ENCODE measurements around the gene DDX55. TPM values are rescaled to one million over a fixed set of nuclear protein-coding genes. Genes with fewer than 3 reads are reported as not detected.
A peak's percentile ranks its signal among the peaks of the same experiment; 100 is the strongest.
"Not testable (repeated sequence)": the region's sequence is repeated elsewhere in the genome, so short reads cannot be mapped to it uniquely, and the experiment has no call there.

DDX55 gene
- total and polyA plus RNA-seq, 4 donors = 19.5 to 35.2 (median 28.6) TPM

DNA sequence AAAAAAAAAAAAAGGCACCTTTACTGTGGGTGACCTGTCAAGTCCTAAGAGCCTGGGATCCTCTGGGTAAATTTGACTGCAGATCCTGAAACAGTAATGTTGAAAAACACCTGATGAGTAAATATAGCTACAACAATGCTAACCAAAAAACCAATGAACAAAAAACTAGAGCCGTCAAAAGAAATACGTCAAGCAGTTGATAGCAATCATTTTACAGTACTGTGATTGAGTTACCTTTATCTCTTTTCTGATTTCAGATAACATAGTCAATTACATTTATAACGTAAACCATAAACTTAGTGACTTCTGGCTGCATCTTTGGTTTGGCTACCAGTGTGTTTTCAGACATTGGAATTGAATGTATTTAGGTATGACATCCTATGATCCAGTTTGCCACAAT is 23.7 kb upstream of the DDX55 start:
- Histone ChIP-seq H3K27ac (ENCODE audit: low read depth, low read length) (no peak overlapping the region), H3K27me3 (ENCODE audit: control insufficient read depth, insufficient read depth, low read length) (no peaks in the 10 kb centered on the region), H3K9me3 (ENCODE audit: control insufficient read depth, insufficient read depth, low read length) (no peaks in the 10 kb centered on the region), H3K4me3 (ENCODE audit: low read depth, low read length) (no peak overlapping the region), H3K4me1 (ENCODE audit: control insufficient read depth, insufficient read depth, low read length) (peaks cover 7% of the 10 kb centered on the region), H3K36me3 (ENCODE audit: control insufficient read depth, insufficient read depth, low read length) (peaks cover 2% of the 10 kb centered on the region)
- no peak for DNase-seq (ENCODE audit: low read depth in 4 of 6, low spot score in 6 of 6)
- no CpG with 5 or more reads among the region's 3 CpGs for WGBS (ENCODE audit: insufficient coverage)

DNA sequence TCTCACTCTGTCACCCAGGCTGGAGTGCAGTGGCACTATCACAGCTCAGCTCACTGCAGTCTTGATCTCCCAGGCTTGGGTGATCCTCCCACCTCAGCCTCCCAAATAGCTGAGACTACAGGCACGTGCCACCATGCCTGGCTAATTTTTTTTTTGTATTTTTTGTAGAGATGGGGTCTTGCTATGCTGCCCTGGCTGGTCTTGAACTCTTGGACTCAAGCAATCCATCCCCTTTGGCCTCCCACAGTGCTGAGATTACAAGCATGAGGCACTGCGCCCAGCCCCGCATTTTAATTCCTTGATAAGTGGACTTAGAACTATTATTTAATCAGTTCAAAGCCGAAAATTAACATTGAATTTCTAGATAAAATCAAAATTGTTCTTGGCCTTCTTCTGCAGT is 23.1 kb upstream of the DDX55 start:
- not testable (repeated sequence) for H3K27me3 ChIP-seq (ENCODE audit: control insufficient read depth, insufficient read depth, low read length); H3K27ac ChIP-seq (ENCODE audit: low read depth, low read length); H3K4me3 ChIP-seq (ENCODE audit: low read depth, low read length); DNase-seq (ENCODE audit: low read depth in 4 of 6, low spot score in 6 of 6); H3K36me3 ChIP-seq (ENCODE audit: control insufficient read depth, insufficient read depth, low read length); H3K9me3 ChIP-seq (ENCODE audit: control insufficient read depth, insufficient read depth, low read length)
- WGBS (ENCODE audit: insufficient coverage) = no CpG with 5 or more reads among the region's 4 CpGs
- H3K4me1 ChIP-seq (ENCODE audit: control insufficient read depth, insufficient read depth, low read length) = peaks cover 10% of the 10 kb centered on the region

DNA sequence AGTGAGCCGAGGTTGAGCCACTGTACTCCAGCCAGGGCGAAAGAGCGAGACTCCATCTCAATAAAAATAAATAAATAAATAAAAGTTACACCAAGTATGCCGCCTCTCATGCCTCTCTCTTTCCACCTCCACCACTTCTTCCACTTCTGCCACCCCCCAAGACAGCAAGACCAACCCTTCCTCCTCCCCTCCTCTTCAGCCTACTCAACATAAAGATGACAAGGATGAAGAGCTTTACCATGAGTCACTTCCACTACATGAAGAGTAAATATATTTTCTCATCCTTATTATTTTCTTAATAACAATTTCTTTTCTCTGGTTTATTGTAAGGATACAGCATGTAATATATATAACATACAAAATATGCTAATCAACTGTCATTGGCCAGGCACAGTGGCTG is 21.1 kb upstream of the DDX55 start:
- Histone ChIP-seq H3K4me1 (ENCODE audit: control insufficient read depth, insufficient read depth, low read length) (peaks cover 13% of the 10 kb centered on the region), H3K4me3 (ENCODE audit: low read depth, low read length) (no peak overlapping the region), H3K9me3 (ENCODE audit: control insufficient read depth, insufficient read depth, low read length) (no peaks in the 10 kb centered on the region), H3K36me3 (ENCODE audit: control insufficient read depth, insufficient read depth, low read length) (peaks cover 2% of the 10 kb centered on the region), H3K27ac (ENCODE audit: low read depth, low read length) (no peak overlapping the region), H3K27me3 (ENCODE audit: control insufficient read depth, insufficient read depth, low read length) (no peaks in the 10 kb centered on the region)
- DNase-seq (ENCODE audit: low read depth in 4 of 6, low spot score in 6 of 6) = no peak
- no CpG with 5 or more reads among the region's 4 CpGs for WGBS (ENCODE audit: insufficient coverage)

DNA sequence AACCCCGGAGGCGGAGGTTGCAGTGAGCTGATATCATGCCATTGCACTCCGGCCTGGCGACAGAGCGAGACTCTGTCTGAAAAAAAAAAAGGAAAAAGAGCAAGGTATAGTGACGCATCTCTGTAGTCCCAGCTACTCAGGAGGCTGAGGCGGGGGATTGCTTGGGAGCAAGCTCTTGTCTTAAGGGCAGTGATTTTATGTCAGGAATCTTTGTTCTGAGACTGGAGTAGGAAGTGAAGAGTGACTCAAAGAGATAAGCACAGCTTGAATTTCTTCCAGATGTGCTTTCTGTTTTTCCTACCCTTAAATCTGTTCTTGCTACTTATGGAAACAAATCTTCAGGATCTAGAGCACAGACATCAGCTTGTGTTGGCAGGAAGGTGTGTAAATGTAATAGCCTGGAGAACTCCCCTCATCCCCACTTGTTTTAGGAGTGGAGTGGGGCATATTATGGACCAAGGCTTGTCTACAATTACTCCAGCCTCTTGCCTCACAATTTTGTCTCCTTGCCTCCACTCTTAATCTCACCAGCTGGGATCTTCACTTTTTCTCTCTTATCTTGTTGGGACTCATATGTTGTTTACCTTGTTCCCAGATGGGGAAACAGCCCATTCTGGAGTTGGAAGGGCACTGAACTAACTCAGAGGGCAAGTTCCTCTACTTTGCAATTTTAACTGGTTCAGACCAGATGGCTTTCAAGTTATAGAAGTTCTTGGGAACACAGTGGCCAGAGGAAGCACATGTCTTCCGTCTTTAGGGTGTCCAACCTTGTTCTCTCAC is 10.0 kb upstream of the DDX55 start:
- Histone ChIP-seq H3K4me1 (ENCODE audit: control insufficient read depth, insufficient read depth, low read length) (no peaks in the 10 kb centered on the region), H3K36me3 (ENCODE audit: control insufficient read depth, insufficient read depth, low read length) (peaks cover 47% of the 10 kb centered on the region), H3K27me3 (ENCODE audit: control insufficient read depth, insufficient read depth, low read length) (no peaks in the 10 kb centered on the region), H3K4me3 (ENCODE audit: low read depth, low read length) (no peak overlapping the region), H3K9me3 (ENCODE audit: control insufficient read depth, insufficient read depth, low read length) (no peaks in the 10 kb centered on the region), H3K27ac (ENCODE audit: low read depth, low read length) (no peak overlapping the region)
- no peak for DNase-seq (ENCODE audit: low read depth in 4 of 6, low spot score in 6 of 6)
- 95% methylated on average over 7 of the region's 8 CpGs for WGBS (ENCODE audit: insufficient coverage)

DNA sequence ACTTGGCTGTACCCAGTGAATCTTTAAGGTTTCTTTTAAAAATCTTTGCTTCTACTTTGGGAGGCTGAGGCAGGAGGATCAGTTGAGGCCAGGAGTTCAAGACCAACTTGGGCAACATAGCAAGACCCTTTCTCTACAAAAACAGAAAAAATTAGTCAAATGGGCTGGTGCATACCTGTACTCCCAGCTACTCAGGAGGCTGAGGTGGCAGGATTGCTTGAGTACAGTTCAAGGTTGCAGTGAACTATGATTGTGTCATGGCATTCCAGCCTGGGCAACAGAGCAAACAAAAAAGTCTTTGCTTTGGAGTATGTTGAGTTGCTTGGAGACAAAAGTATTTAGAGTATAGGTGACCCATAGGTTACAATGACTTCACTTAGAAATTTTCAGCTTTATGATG is 6.2 kb upstream of the DDX55 start:
- Histone ChIP-seq H3K4me3 (ENCODE audit: low read depth, low read length) (no peak overlapping the region), H3K27ac (ENCODE audit: low read depth, low read length) (no peak overlapping the region), H3K27me3 (ENCODE audit: control insufficient read depth, insufficient read depth, low read length) (no peaks in the 10 kb centered on the region), H3K4me1 (ENCODE audit: control insufficient read depth, insufficient read depth, low read length) (no peaks in the 10 kb centered on the region), H3K36me3 (ENCODE audit: control insufficient read depth, insufficient read depth, low read length) (peaks cover 35% of the 10 kb centered on the region), H3K9me3 (ENCODE audit: control insufficient read depth, insufficient read depth, low read length) (no peaks in the 10 kb centered on the region)
- no peak for DNase-seq (ENCODE audit: low read depth in 4 of 6, low spot score in 6 of 6)

DNA sequence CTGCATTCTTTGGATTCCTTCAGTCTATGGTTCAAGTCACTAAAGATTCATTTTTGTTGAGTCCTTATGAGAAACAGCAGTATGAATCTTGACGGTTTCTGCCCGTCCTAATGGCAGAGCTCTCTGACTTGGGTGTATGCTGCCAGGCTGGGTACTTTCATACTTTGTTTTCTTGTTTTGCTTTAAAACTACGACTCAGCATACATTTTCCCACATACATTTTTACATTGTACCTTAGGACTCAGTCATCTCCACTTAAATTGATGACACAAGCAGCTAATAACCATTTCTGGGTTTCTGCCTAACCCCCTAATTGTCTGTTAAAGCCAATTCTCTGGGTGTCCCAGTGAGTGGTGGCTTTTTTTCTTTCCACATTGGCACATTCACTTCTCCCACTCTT is 4.8 kb upstream of the DDX55 start:
- no peak overlapping the region for H3K4me3 ChIP-seq (ENCODE audit: low read depth, low read length)
- no peaks in the 10 kb centered on the region for H3K27me3 ChIP-seq (ENCODE audit: control insufficient read depth, insufficient read depth, low read length)
- WGBS (ENCODE audit: insufficient coverage) = 100% methylated on average over 2 of the region's 3 CpGs
- H3K4me1 ChIP-seq (ENCODE audit: control insufficient read depth, insufficient read depth, low read length) = peaks cover 8% of the 10 kb centered on the region
- no peak overlapping the region for H3K27ac ChIP-seq (ENCODE audit: low read depth, low read length)
- H3K9me3 ChIP-seq (ENCODE audit: control insufficient read depth, insufficient read depth, low read length) = no peaks in the 10 kb centered on the region
- no peak for DNase-seq (ENCODE audit: low read depth in 4 of 6, low spot score in 6 of 6)
- peaks cover 26% of the 10 kb centered on the region for H3K36me3 ChIP-seq (ENCODE audit: control insufficient read depth, insufficient read depth, low read length)

DNA sequence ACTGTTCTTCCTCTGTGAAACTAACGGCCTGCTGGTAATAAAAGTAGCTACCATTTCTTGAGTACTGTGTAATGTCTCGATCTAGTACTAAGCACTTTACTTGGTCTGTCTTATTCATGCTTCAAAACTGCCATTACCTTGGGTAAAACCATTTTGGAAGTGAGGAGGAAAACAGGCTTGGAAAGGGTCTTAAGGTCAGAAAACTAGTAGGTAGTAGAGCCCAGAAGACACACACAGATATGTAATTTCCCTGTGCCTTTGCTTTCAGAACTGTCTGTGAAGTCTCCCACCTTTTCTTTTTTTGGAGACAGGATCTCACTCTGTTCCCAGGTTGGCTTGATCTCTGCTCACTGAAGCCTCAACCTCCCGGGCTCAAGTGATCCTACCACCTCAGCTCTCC is 3.4 kb upstream of the DDX55 start:
- no peaks in the 10 kb centered on the region for H3K9me3 ChIP-seq (ENCODE audit: control insufficient read depth, insufficient read depth, low read length)
- peaks cover 17% of the 10 kb centered on the region for H3K36me3 ChIP-seq (ENCODE audit: control insufficient read depth, insufficient read depth, low read length)
- no peak overlapping the region for H3K27ac ChIP-seq (ENCODE audit: low read depth, low read length)
- H3K4me1 ChIP-seq (ENCODE audit: control insufficient read depth, insufficient read depth, low read length) = peaks cover 17% of the 10 kb centered on the region
- no peaks in the 10 kb centered on the region for H3K27me3 ChIP-seq (ENCODE audit: control insufficient read depth, insufficient read depth, low read length)
- no peak for DNase-seq (ENCODE audit: low read depth in 4 of 6, low spot score in 6 of 6)
- WGBS (ENCODE audit: insufficient coverage) = no CpG with 5 or more reads among the region's 3 CpGs
- no peak overlapping the region for H3K4me3 ChIP-seq (ENCODE audit: low read depth, low read length)

DNA sequence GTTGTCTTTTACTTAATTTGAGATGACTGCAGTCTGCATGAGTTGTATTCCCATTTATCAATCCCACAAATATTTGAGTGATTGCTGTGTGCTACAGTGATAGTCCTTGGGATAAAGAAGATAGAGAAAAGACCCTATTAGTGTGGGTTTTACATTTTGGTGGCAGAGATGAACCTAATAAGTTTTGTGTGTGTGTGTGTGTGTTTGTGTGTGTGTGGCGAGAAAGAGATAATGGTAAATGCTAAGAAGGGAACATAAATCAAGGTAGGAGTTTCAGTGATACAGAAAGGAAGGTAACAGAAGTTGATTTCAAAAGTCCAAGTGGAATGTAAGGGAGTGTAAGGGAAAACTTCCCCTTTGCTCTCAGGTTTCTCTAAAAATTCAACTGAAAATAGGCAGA is 2.6 kb upstream of the DDX55 start:
- no peak overlapping the region for H3K4me3 ChIP-seq (ENCODE audit: low read depth, low read length)
- peaks cover 20% of the 10 kb centered on the region for H3K36me3 ChIP-seq (ENCODE audit: control insufficient read depth, insufficient read depth, low read length)
- peaks cover 20% of the 10 kb centered on the region for H3K4me1 ChIP-seq (ENCODE audit: control insufficient read depth, insufficient read depth, low read length)
- no peak for DNase-seq (ENCODE audit: low read depth in 4 of 6, low spot score in 6 of 6)
- no peaks in the 10 kb centered on the region for H3K9me3 ChIP-seq (ENCODE audit: control insufficient read depth, insufficient read depth, low read length)
- no peak overlapping the region for H3K27ac ChIP-seq (ENCODE audit: low read depth, low read length)
- WGBS (ENCODE audit: insufficient coverage) = 82% methylated on average over 1 of the region's 1 CpG
- H3K27me3 ChIP-seq (ENCODE audit: control insufficient read depth, insufficient read depth, low read length) = no peaks in the 10 kb centered on the region

DNA sequence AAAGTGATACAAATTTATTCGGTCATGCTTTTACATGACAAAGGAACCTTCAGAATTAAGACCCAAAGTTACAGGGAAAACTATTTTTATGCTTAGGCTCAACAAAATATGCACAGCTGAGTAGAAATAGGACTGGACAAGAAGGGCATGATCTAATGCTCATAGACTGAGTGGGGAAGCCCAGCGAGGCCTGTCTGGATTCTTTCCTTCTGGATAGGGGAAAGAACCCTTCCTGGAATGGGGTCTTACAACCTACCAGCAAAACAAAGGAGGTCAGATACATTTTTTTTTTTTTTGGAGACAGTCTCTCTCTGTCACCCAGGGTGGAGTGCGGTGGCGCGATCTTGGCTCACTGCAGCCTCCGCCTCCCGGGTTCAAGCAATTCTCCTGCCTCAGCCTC is 2.2 kb upstream of the DDX55 start:
- DNase-seq (ENCODE audit: low read depth in 4 of 6, low spot score in 6 of 6) = no peak
- H3K36me3 ChIP-seq (ENCODE audit: control insufficient read depth, insufficient read depth, low read length) = peaks cover 18% of the 10 kb centered on the region
- WGBS (ENCODE audit: insufficient coverage) = 94% methylated on average over 5 of the region's 7 CpGs
- H3K4me3 ChIP-seq (ENCODE audit: low read depth, low read length) = no peak overlapping the region
- H3K27ac ChIP-seq (ENCODE audit: low read depth, low read length) = no peak overlapping the region
- no peaks in the 10 kb centered on the region for H3K9me3 ChIP-seq (ENCODE audit: control insufficient read depth, insufficient read depth, low read length)
- H3K27me3 ChIP-seq (ENCODE audit: control insufficient read depth, insufficient read depth, low read length) = no peaks in the 10 kb centered on the region
- H3K4me1 ChIP-seq (ENCODE audit: control insufficient read depth, insufficient read depth, low read length) = peaks cover 20% of the 10 kb centered on the region

DNA sequence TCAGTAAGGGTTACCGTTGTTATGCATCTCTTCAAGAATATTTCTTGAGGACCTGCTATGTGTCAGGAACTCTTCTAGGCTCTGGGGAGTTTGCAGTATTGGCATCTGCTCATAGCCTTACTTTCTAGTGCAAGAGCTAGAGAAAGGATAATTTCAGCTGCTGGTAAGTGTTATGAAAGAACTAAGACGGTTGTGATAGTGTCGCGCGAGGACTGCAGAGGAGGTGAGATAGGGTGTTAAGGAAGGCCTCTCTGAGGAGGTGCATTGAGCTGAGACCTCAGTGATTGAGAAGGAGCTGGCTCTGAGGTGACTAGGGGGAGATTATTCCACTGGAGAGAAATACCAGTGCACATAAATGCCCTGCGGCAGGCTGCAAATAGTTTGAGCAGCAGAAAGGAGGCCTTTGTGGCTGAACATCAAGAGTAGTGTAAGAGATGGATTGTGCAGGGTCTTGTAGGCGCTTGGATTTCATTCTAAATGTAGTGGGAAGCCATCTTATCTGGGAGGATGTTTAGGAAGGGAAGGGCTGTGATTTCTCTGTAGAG is 824 bp downstream of the DDX55 start:
- H3K27me3 ChIP-seq (ENCODE audit: control insufficient read depth, insufficient read depth, low read length) = no peaks in the 10 kb centered on the region
- H3K36me3 ChIP-seq (ENCODE audit: control insufficient read depth, insufficient read depth, low read length) = peaks cover 30% of the 10 kb centered on the region
- DNase-seq (ENCODE audit: low read depth in 4 of 6, low spot score in 6 of 6) = no peak
- no peaks in the 10 kb centered on the region for H3K9me3 ChIP-seq (ENCODE audit: control insufficient read depth, insufficient read depth, low read length)
- peak overlapping the region; percentile 91 for H3K4me3 ChIP-seq (ENCODE audit: low read depth, low read length)
- peaks cover 20% of the 10 kb centered on the region for H3K4me1 ChIP-seq (ENCODE audit: control insufficient read depth, insufficient read depth, low read length)
- no peak overlapping the region for H3K27ac ChIP-seq (ENCODE audit: low read depth, low read length)
- WGBS (ENCODE audit: insufficient coverage) = 18% methylated on average over 6 of the region's 7 CpGs
